Measurements from ENCODE around the gene LZTFL1.

Gene LZTFL1

GRCh38 chr3:45874677-45875346 lies 32.9 kb upstream of the LZTFL1 start:
- TF ChIP-seq TAF1 (IDR thresholded peaks at IDR 0.05; ENCODE audit: borderline replicate concordance, low read depth, low read length) (no peak), POLR2AphosphoS5 (IDR thresholded peaks at IDR 0.05; ENCODE audit: low read depth, low read length) (no peak), POLR2A (IDR thresholded peaks at IDR 0.05; ENCODE audit: low read depth, low read length) (no peak)
- DNase-seq (ENCODE audit: insufficient read length), result no peak
- FAIRE-seq, result no peak

GRCh38 chr3:45873638-45874037 lies 31.7 kb upstream of the LZTFL1 start:
- DNase-seq (ENCODE audit: insufficient read length) (no peak), FAIRE-seq (no peak)
- TF ChIP-seq POLR2A (IDR thresholded peaks at IDR 0.05; ENCODE audit: low read depth, low read length) (no peak), POLR2AphosphoS5 (IDR thresholded peaks at IDR 0.05; ENCODE audit: low read depth, low read length) (no peak), TAF1 (IDR thresholded peaks at IDR 0.05; ENCODE audit: borderline replicate concordance, low read depth, low read length) (no peak)

- no peak for FAIRE-seq
- no peak for DNase-seq (ENCODE audit: insufficient read length)
Observed at GRCh38 chr3:45873036-45873435, 31.1 kb upstream of the LZTFL1 start.

GRCh38 chr3:45872569-45872968 lies 30.6 kb upstream of the LZTFL1 start:
- FAIRE-seq (no peak), DNase-seq (ENCODE audit: insufficient read length) (no peak)
- TF ChIP-seq POLR2A (IDR thresholded peaks at IDR 0.05; ENCODE audit: low read depth, low read length), result no peak
- TF ChIP-seq POLR2AphosphoS5 (IDR thresholded peaks at IDR 0.05; ENCODE audit: low read depth, low read length), result no peak
- TF ChIP-seq TAF1 (IDR thresholded peaks at IDR 0.05; ENCODE audit: borderline replicate concordance, low read depth, low read length), result no peak

More at GRCh38 chr3:45873036-45873435, 31.1 kb upstream of the LZTFL1 start:
- no peak for TF ChIP-seq POLR2AphosphoS5 (IDR thresholded peaks at IDR 0.05; ENCODE audit: low read depth, low read length)
- TF ChIP-seq POLR2A (IDR thresholded peaks at IDR 0.05; ENCODE audit: low read depth, low read length), result no peak
- TF ChIP-seq TAF1 (IDR thresholded peaks at IDR 0.05; ENCODE audit: borderline replicate concordance, low read depth, low read length), result no peak

- FAIRE-seq, result no peak
- DNase-seq (ENCODE audit: insufficient read length), result no peak
- TF ChIP-seq POLR2AphosphoS5 (IDR thresholded peaks at IDR 0.05; ENCODE audit: low read depth, low read length), result no peak
- TF ChIP-seq TAF1 (IDR thresholded peaks at IDR 0.05; ENCODE audit: borderline replicate concordance, low read depth, low read length), result no peak
- no peak for TF ChIP-seq POLR2A (IDR thresholded peaks at IDR 0.05; ENCODE audit: low read depth, low read length)
Observed at GRCh38 chr3:45871780-45872179, 29.9 kb upstream of the LZTFL1 start.

GRCh38 chr3:45870099-45870498 lies 28.2 kb upstream of the LZTFL1 start:
- TF ChIP-seq POLR2AphosphoS5 (IDR thresholded peaks at IDR 0.05; ENCODE audit: low read depth, low read length), result no peak
- TF ChIP-seq POLR2A (IDR thresholded peaks at IDR 0.05; ENCODE audit: low read depth, low read length), result no peak
- no peak for TF ChIP-seq TAF1 (IDR thresholded peaks at IDR 0.05; ENCODE audit: borderline replicate concordance, low read depth, low read length)
- FAIRE-seq, result no peak
- no peak for DNase-seq (ENCODE audit: insufficient read length)

- no peak for FAIRE-seq
- TF ChIP-seq POLR2A (IDR thresholded peaks at IDR 0.05; ENCODE audit: low read depth, low read length), result no peak
- TF ChIP-seq TAF1 (IDR thresholded peaks at IDR 0.05; ENCODE audit: borderline replicate concordance, low read depth, low read length), result no peak
- TF ChIP-seq POLR2AphosphoS5 (IDR thresholded peaks at IDR 0.05; ENCODE audit: low read depth, low read length), result no peak
- DNase-seq (ENCODE audit: insufficient read length), result no peak
Observed at GRCh38 chr3:45869638-45870037, 27.7 kb upstream of the LZTFL1 start.

GRCh38 chr3:45868650-45869049 lies 26.7 kb upstream of the LZTFL1 start:
- TF ChIP-seq POLR2A (IDR thresholded peaks at IDR 0.05; ENCODE audit: low read depth, low read length) (no peak), TAF1 (IDR thresholded peaks at IDR 0.05; ENCODE audit: borderline replicate concordance, low read depth, low read length) (no peak), POLR2AphosphoS5 (IDR thresholded peaks at IDR 0.05; ENCODE audit: low read depth, low read length) (no peak)
- DNase-seq (ENCODE audit: insufficient read length), result no peak
- FAIRE-seq, result no peak

GRCh38 chr3:45868213-45868612 lies 26.3 kb upstream of the LZTFL1 start:
- DNase-seq (ENCODE audit: insufficient read length), result no peak
- FAIRE-seq, result no peak
- TF ChIP-seq TAF1 (IDR thresholded peaks at IDR 0.05; ENCODE audit: borderline replicate concordance, low read depth, low read length) (no peak), POLR2A (IDR thresholded peaks at IDR 0.05; ENCODE audit: low read depth, low read length) (no peak), POLR2AphosphoS5 (IDR thresholded peaks at IDR 0.05; ENCODE audit: low read depth, low read length) (no peak)

- TF ChIP-seq POLR2AphosphoS5 (IDR thresholded peaks at IDR 0.05; ENCODE audit: low read depth, low read length) (no peak), POLR2A (IDR thresholded peaks at IDR 0.05; ENCODE audit: low read depth, low read length) (no peak), TAF1 (IDR thresholded peaks at IDR 0.05; ENCODE audit: borderline replicate concordance, low read depth, low read length) (no peak)
- no peak for FAIRE-seq
- no peak for DNase-seq (ENCODE audit: insufficient read length)
Observed at GRCh38 chr3:45865563-45865962, 23.6 kb upstream of the LZTFL1 start.

GRCh38 chr3:45864760-45865519 lies 23.0 kb upstream of the LZTFL1 start:
- DNase-seq (ENCODE audit: insufficient read length) (no peak), FAIRE-seq (peak; percentile 99)
- peak; percentile 75; the same call in 1 of the 2 replicates for TF ChIP-seq POLR2AphosphoS5 (IDR thresholded peaks at IDR 0.05; ENCODE audit: low read depth, low read length)
- no peak for TF ChIP-seq TAF1 (IDR thresholded peaks at IDR 0.05; ENCODE audit: borderline replicate concordance, low read depth, low read length)

Data from GM12892 (cell line).